ENCODE data around the gene OR4D6.

DNA sequence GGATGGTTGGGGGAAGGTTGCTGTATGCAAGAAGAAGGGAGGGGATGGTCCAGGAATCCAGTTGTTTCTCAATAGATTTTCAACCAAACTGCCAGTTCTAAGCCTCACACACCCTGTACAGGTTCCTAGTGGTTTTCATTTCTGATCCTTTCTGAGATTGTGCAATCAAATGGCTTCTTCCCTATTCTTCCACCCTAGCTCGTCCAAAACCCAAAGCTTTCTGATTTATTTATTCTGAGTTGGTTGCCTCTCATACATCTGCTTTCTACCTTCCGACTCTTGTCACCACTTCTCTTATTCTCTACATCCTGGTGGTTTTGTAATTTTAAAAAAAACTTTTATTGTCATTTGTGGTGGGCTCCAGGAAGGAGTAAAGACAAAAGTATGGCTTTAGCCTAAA lies 43.1 kb upstream of the OR4D6 start:
- TF ChIP-seq CTCF (IDR thresholded peaks at IDR 0.05) (no peak), EZH2 (IDR thresholded peaks at IDR 0.05) (no peak), EZH2phosphoT487 (IDR thresholded peaks at IDR 0.05) (no peak)
